Upper lobe of right lung (tissue), 1 donor: Measurements from ENCODE around the gene PLK1. TPM values are rescaled to one million over a fixed set of nuclear protein-coding genes. Genes with fewer than 3 reads are reported as not detected.

Experiments
- ATAC-seq: fragments of 200-7000 bp; cut with Tn5 transposase; one replicate; pipeline ENCODE4 v1.9.1; 2020; ENCODE audit warnings: mild to moderate bottlenecking, moderate library complexity
- DNase-seq: peaks from one replicate; pipeline ENCODE4 v3.0.0-alpha.2; 2020
- H3K27ac ChIP-seq: fragments of 200-600 bp; one replicate; pipeline ENCODE4 v1.8.0; 2022
- H3K27me3 ChIP-seq: fragments of 200-600 bp; one replicate; pipeline ENCODE4 v1.8.0; 2022; ENCODE audit warnings: mild to moderate bottlenecking
- H3K36me3 ChIP-seq: fragments of 200-600 bp; one replicate; pipeline ENCODE4 v1.8.0; 2022
- H3K4me1 ChIP-seq: fragments of 200-600 bp; one replicate; pipeline ENCODE4 v1.8.0; 2022
- H3K4me3 ChIP-seq: fragments of 200-600 bp; one replicate; pipeline ENCODE4 v1.8.0; 2022; ENCODE audit warnings: mild to moderate bottlenecking
- H3K9me3 ChIP-seq: fragments of 200-600 bp; one replicate; pipeline ENCODE4 v1.8.0; 2022
- intact Hi-C: fragments of 100-400 bp; cut with DNase I; formaldehyde crosslinking; loops from one replicate; pipeline ENCODE4 v1.11.0; 2022
- total RNA-seq: library from RNA; stranded (reverse); fragmentation: NEBNext Ultra II Directional; extraction: Animal tissue kit (Norgen Biotek cat#: 25700); gene quantifications from one replicate; pipeline ENCODE4 v1.2.1, GENCODE V29; 2021
- TF ChIP-seq, protein P1 (sequence below): fragments of 200-600 bp; IDR thresholded peaks from one replicate; pipeline ENCODE4 v1.8.0; 2022; ENCODE audit warnings: antibody characterized with exemption
- donor health status: DM: no; HTN: yes; CAD: no; lungs with severe emphysema.

PLK1 gene
- total RNA-seq, 1 donor from 2014 or later = 1.8 TPM

DNA sequence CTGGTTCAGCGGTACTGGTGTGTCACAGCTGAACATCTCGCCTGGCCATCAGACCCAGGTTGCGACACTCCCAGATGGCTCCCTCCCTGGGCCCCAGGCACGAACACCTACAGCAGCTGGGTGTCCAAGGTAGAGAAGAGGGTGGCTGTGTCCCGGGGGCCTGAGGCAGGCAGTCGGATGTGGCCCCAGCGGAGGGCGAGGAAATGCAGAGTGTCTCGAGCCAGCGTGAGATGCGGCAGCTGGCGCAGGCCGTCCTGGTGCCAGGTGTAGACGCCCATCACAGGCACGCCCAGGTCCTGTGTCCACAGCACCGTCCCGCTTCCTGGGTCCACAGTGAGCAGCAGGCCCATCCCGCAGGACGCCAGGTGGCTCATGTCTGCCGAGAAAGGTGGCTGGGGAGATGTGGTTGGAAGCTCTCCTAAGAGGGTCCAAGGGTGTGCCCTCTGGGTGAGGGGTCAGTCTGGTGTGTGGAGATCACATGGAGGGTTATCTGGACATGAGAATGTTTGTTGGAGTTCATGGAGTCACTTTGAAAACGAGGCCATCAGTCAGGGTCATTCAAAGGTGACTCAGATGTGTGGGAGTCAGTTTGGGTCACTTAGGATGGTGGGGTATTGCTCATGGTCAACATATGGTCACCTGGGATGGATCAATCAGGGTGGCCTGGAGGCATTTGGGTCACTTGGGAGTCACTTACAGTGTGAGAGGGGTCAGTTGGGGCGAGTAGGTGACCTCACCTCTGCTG is 26.3 kb downstream of the PLK1 start:
- DNase-seq (no peak), ATAC-seq (no peak)
- Histone ChIP-seq H3K27ac (no peak overlapping the region), H3K36me3 (no peaks in the 10 kb centered on the region), H3K4me1 (no peaks in the 10 kb centered on the region), H3K9me3 (no peaks in the 10 kb centered on the region), H3K27me3 (no peaks in the 10 kb centered on the region), H3K4me3 (no peak overlapping the region)
- TF ChIP-seq, protein P1, sequence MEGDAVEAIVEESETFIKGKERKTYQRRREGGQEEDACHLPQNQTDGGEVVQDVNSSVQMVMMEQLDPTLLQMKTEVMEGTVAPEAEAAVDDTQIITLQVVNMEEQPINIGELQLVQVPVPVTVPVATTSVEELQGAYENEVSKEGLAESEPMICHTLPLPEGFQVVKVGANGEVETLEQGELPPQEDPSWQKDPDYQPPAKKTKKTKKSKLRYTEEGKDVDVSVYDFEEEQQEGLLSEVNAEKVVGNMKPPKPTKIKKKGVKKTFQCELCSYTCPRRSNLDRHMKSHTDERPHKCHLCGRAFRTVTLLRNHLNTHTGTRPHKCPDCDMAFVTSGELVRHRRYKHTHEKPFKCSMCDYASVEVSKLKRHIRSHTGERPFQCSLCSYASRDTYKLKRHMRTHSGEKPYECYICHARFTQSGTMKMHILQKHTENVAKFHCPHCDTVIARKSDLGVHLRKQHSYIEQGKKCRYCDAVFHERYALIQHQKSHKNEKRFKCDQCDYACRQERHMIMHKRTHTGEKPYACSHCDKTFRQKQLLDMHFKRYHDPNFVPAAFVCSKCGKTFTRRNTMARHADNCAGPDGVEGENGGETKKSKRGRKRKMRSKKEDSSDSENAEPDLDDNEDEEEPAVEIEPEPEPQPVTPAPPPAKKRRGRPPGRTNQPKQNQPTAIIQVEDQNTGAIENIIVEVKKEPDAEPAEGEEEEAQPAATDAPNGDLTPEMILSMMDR = no peak
- intact Hi-C loops = no loop called here

DNA sequence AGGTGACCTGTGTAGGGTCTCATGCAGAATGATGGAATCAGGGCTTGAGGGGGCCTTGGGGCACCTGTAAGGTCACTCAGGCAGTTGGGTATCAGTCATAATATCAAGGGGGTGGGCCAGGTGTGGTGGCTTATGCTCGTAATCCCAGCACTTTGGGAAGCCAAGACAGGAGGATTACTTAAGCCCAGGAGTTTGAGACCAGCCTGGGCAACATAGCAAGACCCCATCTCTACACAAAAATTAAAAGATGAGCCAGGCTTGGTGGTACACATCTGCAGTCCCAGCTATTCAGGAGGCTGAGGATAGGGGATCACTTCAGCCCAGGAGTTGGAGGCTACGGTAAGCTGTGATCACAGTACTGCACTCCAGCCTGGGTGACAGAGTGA is 26.8 kb downstream of the PLK1 start:
- intact Hi-C loops = no loop called here
- H3K27ac ChIP-seq = no peak overlapping the region
- TF ChIP-seq, protein P1 = no peak
- H3K9me3 ChIP-seq = no peaks in the 10 kb centered on the region
- no peaks in the 10 kb centered on the region for H3K4me1 ChIP-seq
- no peaks in the 10 kb centered on the region for H3K36me3 ChIP-seq
- peaks cover 5% of the 10 kb centered on the region for H3K27me3 ChIP-seq
- DNase-seq (no peak), ATAC-seq (no peak)
- no peak overlapping the region for H3K4me3 ChIP-seq

DNA sequence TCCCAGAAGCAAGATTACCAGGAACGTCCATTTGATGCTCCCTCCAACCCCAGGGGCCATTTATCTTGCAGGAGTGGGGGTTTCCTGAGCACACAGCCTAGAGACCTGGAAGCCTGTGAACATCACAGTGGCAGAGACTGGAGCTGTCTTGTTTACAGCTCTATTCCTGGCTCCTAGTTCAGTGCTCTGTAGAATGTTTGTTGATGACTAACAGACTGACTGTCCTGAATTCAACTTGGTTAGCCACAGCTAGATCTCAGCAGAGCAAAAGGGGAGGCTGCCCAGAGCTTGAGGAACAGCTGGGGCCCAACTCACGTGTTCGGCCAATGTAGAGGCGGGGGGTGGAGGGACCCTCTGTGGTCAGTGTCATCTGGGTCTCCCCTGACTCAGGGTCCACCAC is 27.8 kb downstream of the PLK1 start:
- TF ChIP-seq, protein P1 = no peak
- intact Hi-C loops = no loop called here
- no peaks in the 10 kb centered on the region for H3K4me1 ChIP-seq
- ATAC-seq (no peak), DNase-seq (no peak)
- no peak overlapping the region for H3K4me3 ChIP-seq
- H3K9me3 ChIP-seq = no peaks in the 10 kb centered on the region
- peaks cover 15% of the 10 kb centered on the region for H3K27me3 ChIP-seq
- H3K27ac ChIP-seq = no peak overlapping the region
- no peaks in the 10 kb centered on the region for H3K36me3 ChIP-seq

DNA sequence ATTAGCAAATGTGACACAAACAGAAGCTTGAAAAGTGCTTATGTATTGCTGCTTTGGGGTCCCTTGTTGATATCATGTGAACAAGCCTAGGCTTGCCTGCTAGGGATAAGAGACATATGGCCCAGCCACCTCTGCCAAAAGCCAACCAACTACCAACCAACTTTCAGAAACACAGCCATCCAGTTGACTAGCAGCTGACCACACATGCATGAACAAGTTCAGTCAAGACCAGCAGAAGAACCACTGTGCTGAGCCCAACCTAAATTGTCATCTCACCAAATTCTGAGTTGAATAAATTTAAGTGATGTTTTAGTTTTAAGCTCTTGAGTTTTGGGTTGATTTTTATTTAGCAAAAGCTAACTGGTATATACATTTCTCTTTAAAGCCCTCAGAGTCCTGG is 30.8 kb downstream of the PLK1 start:
- intact Hi-C loops = no loop called here
- Histone ChIP-seq H3K4me3 (no peak overlapping the region), H3K9me3 (no peaks in the 10 kb centered on the region), H3K4me1 (no peaks in the 10 kb centered on the region), H3K27ac (no peak overlapping the region), H3K36me3 (no peaks in the 10 kb centered on the region), H3K27me3 (peaks cover 46% of the 10 kb centered on the region)
- ATAC-seq (no peak), DNase-seq (no peak)
- TF ChIP-seq, protein P1 = no peak

DNA sequence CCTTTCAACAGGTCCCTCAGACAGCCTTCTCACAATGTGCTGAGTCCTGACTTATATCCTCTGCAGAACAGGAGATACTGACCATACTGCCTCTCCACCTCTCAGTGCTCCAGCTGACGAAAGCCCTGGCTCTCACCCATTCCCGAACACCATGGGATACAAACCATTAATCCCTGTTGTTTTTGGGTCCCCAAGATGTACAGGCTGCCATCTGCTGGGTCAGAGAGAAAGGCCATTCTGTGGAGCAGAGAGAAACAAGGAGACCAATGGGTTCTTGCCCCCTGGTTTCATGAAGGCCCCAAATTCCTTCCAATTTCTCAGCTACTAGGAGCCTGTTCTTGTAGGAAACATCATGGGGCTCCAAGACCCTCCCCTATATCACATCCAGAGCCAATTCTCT is 31.3 kb downstream of the PLK1 start:
- Histone ChIP-seq H3K36me3 (no peaks in the 10 kb centered on the region), H3K9me3 (no peaks in the 10 kb centered on the region), H3K4me1 (no peaks in the 10 kb centered on the region), H3K4me3 (no peak overlapping the region), H3K27ac (no peak overlapping the region), H3K27me3 (peaks cover 50% of the 10 kb centered on the region)
- DNase-seq = no peak
- TF ChIP-seq, protein P1 = no peak
- ATAC-seq = no peak
- intact Hi-C loops = no loop called here

DNA sequence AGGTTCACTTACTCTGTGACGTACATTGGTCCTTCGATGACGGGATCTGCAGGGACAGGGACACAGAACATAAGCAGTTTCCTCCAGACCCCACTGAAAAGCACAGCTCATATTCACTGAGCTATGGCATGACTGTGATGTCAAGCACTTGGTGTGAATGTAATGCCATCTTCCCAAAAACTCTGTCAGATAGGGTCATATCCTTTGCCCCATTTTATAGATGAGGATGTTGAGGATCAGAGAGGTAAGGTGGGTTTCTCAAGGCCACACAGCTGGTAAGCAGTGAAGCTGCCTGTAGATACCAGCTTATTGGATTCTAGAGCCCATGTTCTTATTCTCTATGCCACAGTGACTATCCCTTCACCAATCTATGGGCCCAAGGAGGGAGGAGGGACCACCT is 31.8 kb downstream of the PLK1 start:
- H3K4me3 ChIP-seq = no peak overlapping the region
- intact Hi-C loops = no loop called here
- H3K27me3 ChIP-seq = peaks cover 54% of the 10 kb centered on the region
- TF ChIP-seq, protein P1 = no peak
- ATAC-seq (no peak), DNase-seq (no peak)
- no peaks in the 10 kb centered on the region for H3K9me3 ChIP-seq
- no peak overlapping the region for H3K27ac ChIP-seq
- no peaks in the 10 kb centered on the region for H3K4me1 ChIP-seq
- H3K36me3 ChIP-seq = no peaks in the 10 kb centered on the region
